ENCODE measurements around the gene C19orf44.

DNA sequence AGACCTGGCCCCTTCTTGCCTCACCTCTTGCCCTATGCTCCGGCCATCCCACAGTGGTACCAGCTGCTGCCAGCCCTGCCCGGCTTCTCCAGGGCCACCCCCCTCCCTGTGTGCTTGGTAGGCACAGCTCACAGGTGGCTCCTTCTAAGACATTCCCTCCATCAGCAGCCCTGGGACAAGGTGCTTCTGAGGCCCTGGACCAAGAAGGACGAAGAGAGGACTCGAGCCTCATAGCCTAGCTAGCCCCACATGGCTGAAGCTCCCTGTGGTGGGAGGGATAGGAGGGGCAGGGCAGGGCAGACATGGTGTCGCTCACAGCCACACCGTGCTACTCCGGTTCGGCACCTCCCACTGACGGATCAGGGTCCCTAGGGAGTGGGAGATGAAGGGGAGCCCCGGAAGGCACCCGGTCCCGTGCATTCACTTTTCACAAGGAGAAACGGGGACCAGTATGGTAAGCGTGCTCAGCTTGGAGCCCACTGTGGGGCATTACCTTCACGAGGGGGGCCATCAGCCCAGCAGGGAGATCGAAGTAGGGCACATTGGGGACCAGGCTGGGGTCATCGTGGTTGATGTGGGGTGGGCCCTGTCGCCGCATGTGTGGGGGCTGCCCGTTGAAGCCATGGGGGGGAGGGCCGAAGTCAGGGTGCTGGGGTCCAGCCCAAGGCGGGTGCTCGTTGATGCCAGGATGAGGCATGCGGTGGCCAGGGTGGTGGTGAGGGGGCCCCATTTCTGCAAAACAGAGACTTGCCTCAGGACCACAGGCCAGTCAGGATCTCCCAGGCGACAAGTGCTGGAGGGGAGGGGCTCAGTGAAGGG, 26.6 kb downstream of the C19orf44 start:
- TF ChIP-seq, protein P1, sequence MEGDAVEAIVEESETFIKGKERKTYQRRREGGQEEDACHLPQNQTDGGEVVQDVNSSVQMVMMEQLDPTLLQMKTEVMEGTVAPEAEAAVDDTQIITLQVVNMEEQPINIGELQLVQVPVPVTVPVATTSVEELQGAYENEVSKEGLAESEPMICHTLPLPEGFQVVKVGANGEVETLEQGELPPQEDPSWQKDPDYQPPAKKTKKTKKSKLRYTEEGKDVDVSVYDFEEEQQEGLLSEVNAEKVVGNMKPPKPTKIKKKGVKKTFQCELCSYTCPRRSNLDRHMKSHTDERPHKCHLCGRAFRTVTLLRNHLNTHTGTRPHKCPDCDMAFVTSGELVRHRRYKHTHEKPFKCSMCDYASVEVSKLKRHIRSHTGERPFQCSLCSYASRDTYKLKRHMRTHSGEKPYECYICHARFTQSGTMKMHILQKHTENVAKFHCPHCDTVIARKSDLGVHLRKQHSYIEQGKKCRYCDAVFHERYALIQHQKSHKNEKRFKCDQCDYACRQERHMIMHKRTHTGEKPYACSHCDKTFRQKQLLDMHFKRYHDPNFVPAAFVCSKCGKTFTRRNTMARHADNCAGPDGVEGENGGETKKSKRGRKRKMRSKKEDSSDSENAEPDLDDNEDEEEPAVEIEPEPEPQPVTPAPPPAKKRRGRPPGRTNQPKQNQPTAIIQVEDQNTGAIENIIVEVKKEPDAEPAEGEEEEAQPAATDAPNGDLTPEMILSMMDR (IDR thresholded peaks at IDR 0.05) = no peak
- TF ChIP-seq POLR2AphosphoS5 (IDR thresholded peaks at IDR 0.05) = no peak
- no peak for TF ChIP-seq POLR2A (IDR thresholded peaks at IDR 0.05)
